Prostate gland (tissue), 2 donors: ENCODE results near the gene PSMB5. TPM values are rescaled to one million over a fixed set of nuclear protein-coding genes. Genes with fewer than 3 reads are reported as not detected.

Source experiments
- DNase-seq: peaks from one replicate; pipeline ENCODE4 v3.0.0-alpha.2; 2019; ENCODE audit warnings: low spot score
- H3K27ac ChIP-seq, 2 donors: fragments of 200-600 bp; sonication (generic); 2 replicates each; pipeline ENCODE4 v1.5.1; 2017 to 2019
- H3K27me3 ChIP-seq: fragments of 200-600 bp; sonication (generic); replicated peaks from 2 replicates; pipeline ENCODE4 v1.5.1; 2019; ENCODE audit not compliant: insufficient read depth
- H3K36me3 ChIP-seq, 2 donors: fragments of 200-600 bp; sonication (generic); 1 replicate in 1 of 2; 2 replicates in 1 of 2; pipeline versions ENCODE4 v1.5.1 to v1.8.1; 2017 to 2019
- H3K4me1 ChIP-seq: fragments of 200-600 bp; sonication (generic); replicated peaks from 2 replicates; pipeline ENCODE4 v1.5.1; 2019
- H3K4me3 ChIP-seq, 2 donors: fragments of 200-600 bp; sonication (generic); 2 replicates each; pipeline ENCODE4 v1.5.1; 2017 to 2019
- H3K9me3 ChIP-seq: fragments of 200-600 bp; sonication (generic); 2 replicates; pipeline ENCODE4 v1.5.1; 2017
- POLR2A ChIP-seq: fragments of 450-650 bp; IDR thresholded peaks from one replicate; pipeline ENCODE4 v1.6.1; 2016; ENCODE audit warnings: antibody characterized with exemption, mild to moderate bottlenecking
- POLR2AphosphoS5 ChIP-seq: sonication (generic); formaldehyde crosslinking; IDR thresholded peaks from one replicate; pipeline ENCODE4 v1.6.1; 2017; ENCODE audit warnings: antibody characterized with exemption
- WGBS: methylation state at CpG from one replicate; pipeline ENCODE4 v1.1.5; 2018; 5-methylcytosine and 5-hydroxymethylcytosine counted together
- intact Hi-C: fragments of 100-400 bp; cut with DNase I; formaldehyde crosslinking; loops from one replicate; pipeline ENCODE4 v1.14.2; 2022
- total RNA-seq, 2 donors: library from RNA; depleted of rRNA; stranded (reverse); fragments of >200 nt; gene quantifications; one replicate each; pipeline ENCODE4 v1.1.0, GENCODE V29; 2016
- TF ChIP-seq, protein P1 (sequence below), 4 experiments: fragments of 200-600 bp in 2 of 4; fragments of 450-650 bp in 2 of 4; sonication (generic) in 2 of 4; IDR thresholded peaks; 1 replicate in 3 of 4; 2 replicates in 1 of 4; pipeline ENCODE4 v1.5.1; 2016 to 2019; ENCODE audit warnings: antibody characterized with exemption in 4 of 4, mild to moderate bottlenecking in 2 of 4, moderate library complexity in 2 of 4

PSMB5 gene
- 100 to 1,000 TPM; 124 to 152 TPM for total RNA-seq

GRCh38 chr14:23034498-23035302 is at the start of gene PSMB5:
PSMB5 (minus strand) TSS chr14:23034900; CDS start chr14:23034881, 19 bp downstream.
- Histone ChIP-seq H3K4me3 (peak within 1 kb of the TSS; percentile 60 to 75), H3K4me1 (peaks cover 6% of the 10 kb centered on the region), H3K9me3 (no peaks in the 10 kb centered on the region), H3K27me3 (no peaks in the 10 kb centered on the region), H3K36me3 (peaks cover 0 to 12% of the 10 kb centered on the region in 2 donors), H3K27ac (peak within 1 kb of the TSS; percentile 95)
- peak; percentile 92 for DNase-seq
- TF ChIP-seq, protein P1, sequence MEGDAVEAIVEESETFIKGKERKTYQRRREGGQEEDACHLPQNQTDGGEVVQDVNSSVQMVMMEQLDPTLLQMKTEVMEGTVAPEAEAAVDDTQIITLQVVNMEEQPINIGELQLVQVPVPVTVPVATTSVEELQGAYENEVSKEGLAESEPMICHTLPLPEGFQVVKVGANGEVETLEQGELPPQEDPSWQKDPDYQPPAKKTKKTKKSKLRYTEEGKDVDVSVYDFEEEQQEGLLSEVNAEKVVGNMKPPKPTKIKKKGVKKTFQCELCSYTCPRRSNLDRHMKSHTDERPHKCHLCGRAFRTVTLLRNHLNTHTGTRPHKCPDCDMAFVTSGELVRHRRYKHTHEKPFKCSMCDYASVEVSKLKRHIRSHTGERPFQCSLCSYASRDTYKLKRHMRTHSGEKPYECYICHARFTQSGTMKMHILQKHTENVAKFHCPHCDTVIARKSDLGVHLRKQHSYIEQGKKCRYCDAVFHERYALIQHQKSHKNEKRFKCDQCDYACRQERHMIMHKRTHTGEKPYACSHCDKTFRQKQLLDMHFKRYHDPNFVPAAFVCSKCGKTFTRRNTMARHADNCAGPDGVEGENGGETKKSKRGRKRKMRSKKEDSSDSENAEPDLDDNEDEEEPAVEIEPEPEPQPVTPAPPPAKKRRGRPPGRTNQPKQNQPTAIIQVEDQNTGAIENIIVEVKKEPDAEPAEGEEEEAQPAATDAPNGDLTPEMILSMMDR (IDR thresholded peaks at IDR 0.05) = peak in 2 of 4 experiments; percentile 26 to 50
- peak; percentile 31 for TF ChIP-seq POLR2A
- TF ChIP-seq POLR2AphosphoS5 = peak; percentile 90
- intact Hi-C loops = no loop called here
- WGBS = under 1% methylated on average over 30 of the region's 36 CpGs

GRCh38 chr14:23080474-23080873 is 45.8 kb upstream of the PSMB5 start:
- 88% methylated on average over 1 of the region's 1 CpG for WGBS
- H3K4me1 ChIP-seq = no peaks in the 10 kb centered on the region
- TF ChIP-seq POLR2A = no peak
- TF ChIP-seq POLR2AphosphoS5 = no peak
- TF ChIP-seq, protein P1 (IDR thresholded peaks at IDR 0.05) = no peak

GRCh38 chr14:23079716-23080115 is 45.0 kb upstream of the PSMB5 start:
- intact Hi-C loops = no loop called here
- TF ChIP-seq, protein P1 (IDR thresholded peaks at IDR 0.05) = no peak
- TF ChIP-seq POLR2AphosphoS5 = no peak
- TF ChIP-seq POLR2A = no peak
- 89% methylated on average over 2 of the region's 2 CpGs for WGBS
- no peaks in the 10 kb centered on the region for H3K27me3 ChIP-seq
- peaks cover 12 to 30% of the 10 kb centered on the region in 2 donors for H3K36me3 ChIP-seq
- no peaks in the 10 kb centered on the region for H3K9me3 ChIP-seq
- peak overlapping the region in 1 of 2 donors; percentile 3 for H3K27ac ChIP-seq
- DNase-seq = no peak
- no peak overlapping the region for H3K4me3 ChIP-seq
- no peaks in the 10 kb centered on the region for H3K4me1 ChIP-seq

More at GRCh38 chr14:23080474-23080873, 45.8 kb upstream of the PSMB5 start:
- peaks cover 12 to 30% of the 10 kb centered on the region in 2 donors for H3K36me3 ChIP-seq
- no peak overlapping the region for H3K27ac ChIP-seq
- H3K4me3 ChIP-seq = no peak overlapping the region
- no peak for DNase-seq
- intact Hi-C loops = no loop called here
- H3K27me3 ChIP-seq = no peaks in the 10 kb centered on the region
- no peaks in the 10 kb centered on the region for H3K9me3 ChIP-seq

DNA sequence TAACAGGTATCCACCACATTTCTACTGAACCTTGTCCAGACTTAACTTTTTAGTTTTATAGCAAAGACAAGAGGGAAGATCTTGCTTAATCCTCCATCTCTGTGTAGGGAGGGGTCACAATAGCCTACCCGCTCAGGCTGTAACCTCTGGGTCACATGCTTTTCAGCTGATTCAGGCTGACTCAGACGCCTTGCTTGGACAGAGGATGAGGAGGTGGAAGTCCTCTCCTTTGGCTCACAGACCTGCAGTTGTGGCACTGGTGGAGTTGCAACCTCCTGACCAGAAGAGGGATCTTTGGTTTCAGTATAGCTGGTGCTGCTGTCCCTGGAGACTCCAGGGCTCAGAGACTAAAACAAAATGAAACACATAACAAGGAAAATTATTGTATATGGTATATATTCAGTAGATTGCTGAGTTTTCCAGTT is 44.0 kb upstream of the PSMB5 start:
- no peaks in the 10 kb centered on the region for H3K27me3 ChIP-seq
- no peaks in the 10 kb centered on the region for H3K9me3 ChIP-seq
- H3K4me1 ChIP-seq = no peaks in the 10 kb centered on the region
- WGBS = 40% methylated on average over 2 of the region's 2 CpGs
- peak overlapping the region in 1 of 2 donors; percentile 8 for H3K27ac ChIP-seq
- intact Hi-C loops = no loop called here
- TF ChIP-seq, protein P1 (IDR thresholded peaks at IDR 0.05) = no peak
- peak; percentile 48 for TF ChIP-seq POLR2AphosphoS5
- DNase-seq = no peak
- H3K4me3 ChIP-seq = no peak overlapping the region
- H3K36me3 ChIP-seq = peaks cover 12 to 30% of the 10 kb centered on the region in 2 donors
